HEK293 (cell line): ENCODE data around the gene HARS2.
A peak's percentile ranks its signal among the peaks of the same experiment; 100 is the strongest.

Source experiments
- FEZF1 ChIP-seq: fragments of 450-650 bp; formaldehyde crosslinking; IDR thresholded peaks from 2 replicates; pipeline ENCODE4 v1.5.1; 2016; ENCODE audit warnings: missing biosample characterization, missing genetic modification characterization
- GLI2 ChIP-seq: fragments of 450-650 bp; formaldehyde crosslinking; IDR thresholded peaks from 2 replicates; pipeline ENCODE4; 2017; ENCODE audit warnings: missing biosample characterization, missing genetic modification characterization, low read depth, borderline replicate concordance
- KLF17 ChIP-seq: fragments of 450-650 bp; formaldehyde crosslinking; IDR thresholded peaks from 2 replicates; pipeline ENCODE4 v1.5.1; 2016; ENCODE audit warnings: missing biosample characterization, missing genetic modification characterization
- MYNN ChIP-seq: fragments of 450-650 bp; formaldehyde crosslinking; IDR thresholded peaks from 2 replicates; pipeline ENCODE4 v1.5.1; 2016; ENCODE audit warnings: missing biosample characterization, missing genetic modification characterization, borderline replicate concordance
- OSR2 ChIP-seq: fragments of 450-650 bp; formaldehyde crosslinking; IDR thresholded peaks from 2 replicates; pipeline ENCODE4 v1.5.1; 2016; ENCODE audit warnings: missing biosample characterization, missing genetic modification characterization
- SP7 ChIP-seq: fragments of 450-650 bp; formaldehyde crosslinking; IDR thresholded peaks from 2 replicates; pipeline ENCODE4 v1.5.1; 2016; ENCODE audit warnings: missing biosample characterization, missing genetic modification characterization
- YY2 ChIP-seq: fragments of 450-650 bp; formaldehyde crosslinking; IDR thresholded peaks from 2 replicates; pipeline ENCODE4 v1.5.1; 2016; ENCODE audit warnings: missing biosample characterization, missing genetic modification characterization
- ZBTB20 ChIP-seq: fragments of 450-650 bp; formaldehyde crosslinking; IDR thresholded peaks from 2 replicates; pipeline ENCODE4 v1.5.1; 2016; ENCODE audit warnings: missing biosample characterization, missing genetic modification characterization
- ZBTB7A ChIP-seq: fragments of 450-650 bp; formaldehyde crosslinking; IDR thresholded peaks from 2 replicates; pipeline ENCODE4 v1.5.1; 2016; ENCODE audit warnings: low read depth, missing biosample characterization, missing genetic modification characterization
- ZIC2 ChIP-seq: fragments of 450-650 bp; formaldehyde crosslinking; IDR thresholded peaks from 2 replicates; pipeline ENCODE4 v1.5.1; 2016; ENCODE audit warnings: missing biosample characterization, missing genetic modification characterization
- ZNF169 ChIP-seq: fragments of 450-650 bp; formaldehyde crosslinking; IDR thresholded peaks from 2 replicates; pipeline ENCODE4 v1.5.1; 2016; ENCODE audit warnings: missing biosample characterization, missing genetic modification characterization
- ZNF184 ChIP-seq: fragments of 450-650 bp; IDR thresholded peaks from 2 replicates; pipeline ENCODE4 v1.5.1; 2018; ENCODE audit warnings: missing biosample characterization, mild to moderate bottlenecking, missing genetic modification characterization
- ZNF19 ChIP-seq: fragments of 450-650 bp; formaldehyde crosslinking; IDR thresholded peaks from 2 replicates; pipeline ENCODE4; 2016; ENCODE audit warnings: missing biosample characterization, missing genetic modification characterization, low read depth
- ZNF211 ChIP-seq: fragments of 450-650 bp; formaldehyde crosslinking; IDR thresholded peaks from 2 replicates; pipeline ENCODE4 v1.5.1; 2016; ENCODE audit warnings: low read depth, missing biosample characterization, missing genetic modification characterization
- ZNF223 ChIP-seq: fragments of 450-650 bp; formaldehyde crosslinking; IDR thresholded peaks from 2 replicates; pipeline ENCODE4 v1.5.1; 2016; ENCODE audit warnings: missing biosample characterization, missing genetic modification characterization
- ZNF248 ChIP-seq: fragments of 450-650 bp; formaldehyde crosslinking; IDR thresholded peaks from 2 replicates; pipeline ENCODE4 v1.5.1; 2017; ENCODE audit warnings: missing biosample characterization, missing genetic modification characterization
- ZNF274 ChIP-seq, 2 experiments: fragments of 200-500 bp in 1 of 2; fragments of 450-650 bp in 1 of 2; sonication (Bioruptor generic) in 1 of 2; formaldehyde crosslinking in 1 of 2; IDR thresholded peaks; 2 replicates each; pipeline versions ENCODE4 v1.5.1 to v1.6.1; 2014 to 2016; ENCODE audit warnings: borderline replicate concordance in 1 of 2, inconsistent platforms in 1 of 2, low read length in 1 of 2, missing biosample characterization in 1 of 2, missing genetic modification characterization in 1 of 2
- ZNF341 ChIP-seq: fragments of 450-650 bp; formaldehyde crosslinking; IDR thresholded peaks from 2 replicates; pipeline ENCODE4; 2016; ENCODE audit warnings: low read depth, missing biosample characterization, missing genetic modification characterization
- ZNF391 ChIP-seq: fragments of 450-650 bp; formaldehyde crosslinking; IDR thresholded peaks from 2 replicates; pipeline ENCODE4 v1.5.1; 2016; ENCODE audit warnings: low read depth, missing biosample characterization, missing genetic modification characterization, borderline replicate concordance
- ZNF394 ChIP-seq: fragments of 450-650 bp; formaldehyde crosslinking; IDR thresholded peaks from 2 replicates; pipeline ENCODE4 v1.5.1; 2016; ENCODE audit warnings: missing biosample characterization, missing genetic modification characterization, mild to moderate bottlenecking, moderate library complexity, borderline replicate concordance
- ZNF416 ChIP-seq: fragments of 450-650 bp; formaldehyde crosslinking; IDR thresholded peaks from 2 replicates; pipeline ENCODE4 v1.5.1; 2016; ENCODE audit warnings: missing biosample characterization, missing genetic modification characterization
- ZNF423 ChIP-seq: fragments of 450-650 bp; formaldehyde crosslinking; IDR thresholded peaks from 2 replicates; pipeline ENCODE4 v1.5.1; 2016; ENCODE audit warnings: missing biosample characterization, missing genetic modification characterization
- ZNF433 ChIP-seq: fragments of 450-650 bp; formaldehyde crosslinking; IDR thresholded peaks from 2 replicates; pipeline ENCODE4 v1.5.1; 2016; ENCODE audit warnings: missing biosample characterization, missing genetic modification characterization, low read depth
- ZNF571 ChIP-seq: fragments of 450-650 bp; formaldehyde crosslinking; IDR thresholded peaks from 2 replicates; pipeline ENCODE4 v1.5.0; 2017; ENCODE audit warnings: missing biosample characterization, missing genetic modification characterization
- ZNF626 ChIP-seq: fragments of 450-650 bp; sonication (Bioruptor Pico); formaldehyde crosslinking; IDR thresholded peaks from 2 replicates; pipeline ENCODE4 v1.5.1; 2018; ENCODE audit warnings: missing biosample characterization, missing genetic modification characterization, inconsistent platforms
- ZNF629 ChIP-seq: fragments of 450-650 bp; formaldehyde crosslinking; IDR thresholded peaks from 2 replicates; pipeline ENCODE4 v1.5.1; 2017; ENCODE audit warnings: missing biosample characterization, missing genetic modification characterization
- ZNF664 ChIP-seq: fragments of 450-650 bp; formaldehyde crosslinking; IDR thresholded peaks from 2 replicates; pipeline ENCODE4 v1.5.1; 2016; ENCODE audit warnings: missing biosample characterization, missing genetic modification characterization
- ZNF776 ChIP-seq: fragments of 450-650 bp; formaldehyde crosslinking; IDR thresholded peaks from 2 replicates; pipeline ENCODE4 v1.5.0; 2017; ENCODE audit warnings: missing biosample characterization, missing genetic modification characterization, borderline replicate concordance
- ZNF791 ChIP-seq: fragments of 450-650 bp; formaldehyde crosslinking; IDR thresholded peaks from 2 replicates; pipeline ENCODE4 v1.5.1; 2016; ENCODE audit warnings: missing biosample characterization, missing genetic modification characterization
- ZNF792 ChIP-seq: fragments of 450-650 bp; formaldehyde crosslinking; IDR thresholded peaks from 2 replicates; pipeline ENCODE4 v1.5.1; 2016; ENCODE audit warnings: missing biosample characterization, missing genetic modification characterization
- ZSCAN30 ChIP-seq: fragments of 450-650 bp; IDR thresholded peaks from 2 replicates; pipeline ENCODE4 v1.5.1; 2018; ENCODE audit warnings: missing biosample characterization, mild to moderate bottlenecking, missing genetic modification characterization, moderate library complexity
- TF ChIP-seq, protein P1 (sequence below): fragments of 450-650 bp; formaldehyde crosslinking; IDR thresholded peaks from 2 replicates; pipeline ENCODE4 v1.5.1; 2017; ENCODE audit warnings: missing biosample characterization, mild to moderate bottlenecking, missing genetic modification characterization, moderate library complexity
- TF ChIP-seq, protein P2 (sequence below): fragments of 450-650 bp; formaldehyde crosslinking; IDR thresholded peaks from 2 replicates; pipeline ENCODE4 v1.5.1; 2016; ENCODE audit warnings: missing biosample characterization, missing genetic modification characterization
- TF ChIP-seq, protein P3 (sequence below): fragments of 450-650 bp; formaldehyde crosslinking; IDR thresholded peaks from 2 replicates; pipeline ENCODE4 v1.5.1; 2016; ENCODE audit warnings: missing biosample characterization, missing genetic modification characterization

HARS2 gene

GRCh38 chr5:140710899-140711552 lies 19.8 kb downstream of the HARS2 start (continued):
- TF ChIP-seq ZNF248: no peak
- no peak for TF ChIP-seq YY2 (tag by site-specific recombination)
- TF ChIP-seq, protein P1, sequence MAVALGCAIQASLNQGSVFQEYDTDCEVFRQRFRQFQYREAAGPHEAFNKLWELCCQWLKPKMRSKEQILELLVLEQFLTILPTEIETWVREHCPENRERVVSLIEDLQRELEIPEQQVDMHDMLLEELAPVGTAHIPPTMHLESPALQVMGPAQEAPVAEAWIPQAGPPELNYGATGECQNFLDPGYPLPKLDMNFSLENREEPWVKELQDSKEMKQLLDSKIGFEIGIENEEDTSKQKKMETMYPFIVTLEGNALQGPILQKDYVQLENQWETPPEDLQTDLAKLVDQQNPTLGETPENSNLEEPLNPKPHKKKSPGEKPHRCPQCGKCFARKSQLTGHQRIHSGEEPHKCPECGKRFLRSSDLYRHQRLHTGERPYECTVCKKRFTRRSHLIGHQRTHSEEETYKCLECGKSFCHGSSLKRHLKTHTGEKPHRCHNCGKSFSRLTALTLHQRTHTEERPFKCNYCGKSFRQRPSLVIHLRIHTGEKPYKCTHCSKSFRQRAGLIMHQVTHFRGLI (tag by site-specific recombination): peak; percentile 41; the same call in 1 of the 2 replicates
- TF ChIP-seq ZBTB20 (tag by site-specific recombination): no peak
- TF ChIP-seq ZNF626 (tag by site-specific recombination): no peak
- peak; percentile 83 for TF ChIP-seq KLF17 (tag by site-specific recombination)
- TF ChIP-seq ZNF394: peak; percentile 75
- TF ChIP-seq ZNF416 (tag by site-specific recombination): no peak
- TF ChIP-seq ZNF391 (tag by site-specific recombination): peak; percentile 94
- no peak for TF ChIP-seq ZNF341 (tag by site-specific recombination)
- TF ChIP-seq ZNF792 (tag by site-specific recombination): no peak
- TF ChIP-seq ZNF211 (tag by site-specific recombination): no peak
- peak; percentile 45; the same call in 1 of the 2 replicates for TF ChIP-seq OSR2 (tag by site-specific recombination)
- no peak for TF ChIP-seq ZNF169
- no peak for TF ChIP-seq ZNF274 (IDR thresholded peaks at IDR 0.05; ENCODE audit: low read length)
- no peak for TF ChIP-seq ZNF274 (tag by site-specific recombination; IDR thresholded peaks at IDR 0.05; ENCODE audit: borderline replicate concordance)
- TF ChIP-seq MYNN (tag by site-specific recombination): no peak
- no peak for TF ChIP-seq ZNF791 (tag by site-specific recombination)
- no peak for TF ChIP-seq ZNF571 (tag by site-specific recombination)
- peak; percentile 21; the same call in 1 of the 2 replicates for TF ChIP-seq ZIC2 (tag by site-specific recombination)
- TF ChIP-seq, protein P2, sequence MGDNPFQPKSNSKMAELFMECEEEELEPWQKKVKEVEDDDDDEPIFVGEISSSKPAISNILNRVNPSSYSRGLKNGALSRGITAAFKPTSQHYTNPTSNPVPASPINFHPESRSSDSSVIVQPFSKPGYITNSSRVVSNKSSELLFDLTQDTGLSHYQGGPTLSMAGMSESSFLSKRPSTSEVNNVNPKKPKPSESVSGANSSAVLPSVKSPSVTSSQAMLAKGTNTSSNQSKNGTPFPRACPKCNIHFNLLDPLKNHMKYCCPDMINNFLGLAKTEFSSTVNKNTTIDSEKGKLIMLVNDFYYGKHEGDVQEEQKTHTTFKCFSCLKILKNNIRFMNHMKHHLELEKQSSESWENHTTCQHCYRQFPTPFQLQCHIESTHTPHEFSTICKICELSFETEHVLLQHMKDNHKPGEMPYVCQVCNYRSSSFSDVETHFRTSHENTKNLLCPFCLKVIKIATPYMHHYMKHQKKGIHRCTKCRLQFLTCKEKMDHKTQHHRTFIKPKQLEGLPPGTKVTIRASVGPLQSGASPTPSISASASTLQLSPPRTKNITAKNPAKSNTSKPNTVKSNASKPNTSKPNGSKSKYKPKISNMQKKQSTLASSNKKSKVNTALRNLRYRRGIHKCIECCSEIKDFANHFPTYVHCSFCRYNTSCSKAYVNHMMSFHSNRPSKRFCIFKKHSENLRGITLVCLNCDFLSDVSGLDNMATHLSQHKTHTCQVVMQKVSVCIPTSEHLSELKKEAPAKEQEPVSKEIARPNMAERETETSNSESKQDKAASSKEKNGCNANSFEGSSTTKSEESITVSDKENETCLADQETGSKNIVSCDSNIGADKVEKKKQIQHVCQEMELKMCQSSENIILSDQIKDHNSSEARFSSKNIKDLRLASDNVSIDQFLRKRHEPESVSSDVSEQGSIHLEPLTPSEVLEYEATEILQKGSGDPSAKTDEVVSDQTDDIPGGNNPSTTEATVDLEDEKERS (tag by site-specific recombination): 0 out of 2 replicates have a peak, but pooled peaks have one; percentile 15
- TF ChIP-seq ZNF184 (tag by site-specific recombination): peak; percentile 79
- no peak for TF ChIP-seq ZNF423 (tag by site-specific recombination)
- TF ChIP-seq ZNF433 (tag by site-specific recombination): no peak
- no peak for TF ChIP-seq GLI2 (tag by site-specific recombination)
- TF ChIP-seq, protein P3, sequence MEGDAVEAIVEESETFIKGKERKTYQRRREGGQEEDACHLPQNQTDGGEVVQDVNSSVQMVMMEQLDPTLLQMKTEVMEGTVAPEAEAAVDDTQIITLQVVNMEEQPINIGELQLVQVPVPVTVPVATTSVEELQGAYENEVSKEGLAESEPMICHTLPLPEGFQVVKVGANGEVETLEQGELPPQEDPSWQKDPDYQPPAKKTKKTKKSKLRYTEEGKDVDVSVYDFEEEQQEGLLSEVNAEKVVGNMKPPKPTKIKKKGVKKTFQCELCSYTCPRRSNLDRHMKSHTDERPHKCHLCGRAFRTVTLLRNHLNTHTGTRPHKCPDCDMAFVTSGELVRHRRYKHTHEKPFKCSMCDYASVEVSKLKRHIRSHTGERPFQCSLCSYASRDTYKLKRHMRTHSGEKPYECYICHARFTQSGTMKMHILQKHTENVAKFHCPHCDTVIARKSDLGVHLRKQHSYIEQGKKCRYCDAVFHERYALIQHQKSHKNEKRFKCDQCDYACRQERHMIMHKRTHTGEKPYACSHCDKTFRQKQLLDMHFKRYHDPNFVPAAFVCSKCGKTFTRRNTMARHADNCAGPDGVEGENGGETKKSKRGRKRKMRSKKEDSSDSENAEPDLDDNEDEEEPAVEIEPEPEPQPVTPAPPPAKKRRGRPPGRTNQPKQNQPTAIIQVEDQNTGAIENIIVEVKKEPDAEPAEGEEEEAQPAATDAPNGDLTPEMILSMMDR (tag by site-specific recombination): no peak
- peak; percentile 95 for TF ChIP-seq ZNF629 (tag by site-specific recombination)
- TF ChIP-seq ZBTB7A (tag by site-specific recombination): 0 out of 2 replicates have a peak, but pooled peaks have one; percentile 62
- no peak for TF ChIP-seq ZNF19
- TF ChIP-seq SP7 (tag by site-specific recombination): peak; percentile 87
- TF ChIP-seq FEZF1 (tag by site-specific recombination): peak; percentile 30; the same call in 1 of the 2 replicates
- no peak for TF ChIP-seq ZNF776
- TF ChIP-seq ZNF664 (tag by site-specific recombination): no peak
- TF ChIP-seq ZSCAN30 (tag by site-specific recombination): peak; percentile 91
- no peak for TF ChIP-seq ZNF223 (tag by site-specific recombination)
